ENCODE results near the gene WDCP.

GRCh38 chr2:24052951-24053350 lies 5.8 kb upstream of the WDCP start:
- TF ChIP-seq CTCF (conservative IDR thresholded peaks at IDR 0.05 in 1 of 2, IDR thresholded peaks at IDR 0.05 in 1 of 2; ENCODE audit: extremely low read depth in 1 of 2, insufficient read depth in 1 of 2, low read depth in 1 of 2, low read length in 2 of 2) (no peak), EZH2 (IDR thresholded peaks at IDR 0.05; ENCODE audit: borderline replicate concordance, low read length) (no peak)

Data from mammary epithelial cell (primary cell).